ENCODE measurements around the gene ADAMTS2.

The ADAMTS2 gene

GRCh38 chr5:179250561-179251225 is 94.6 kb downstream of the ADAMTS2 start:
- DNase-seq: no peak

GRCh38 chr5:179246227-179246626 is 99.0 kb downstream of the ADAMTS2 start:
- no peak for DNase-seq

GRCh38 chr5:179245031-179245430 is 100.2 kb downstream of the ADAMTS2 start:
- DNase-seq: peak; percentile 59

GRCh38 chr5:179244044-179244443 is 101.2 kb downstream of the ADAMTS2 start:
- peak; percentile 12 for DNase-seq

GRCh38 chr5:179243333-179243732 is 101.9 kb downstream of the ADAMTS2 start:
- DNase-seq: peak; percentile 19

GRCh38 chr5:179242676-179243075 is 102.6 kb downstream of the ADAMTS2 start:
- DNase-seq: no peak

- DNase-seq: peak; percentile 11
Measured at GRCh38 chr5:179241764-179242370, 103.4 kb downstream of the ADAMTS2 start.

GRCh38 chr5:179241175-179241574 is 104.1 kb downstream of the ADAMTS2 start:
- DNase-seq: peak; percentile 25

GRCh38 chr5:179240561-179240960 is 104.7 kb downstream of the ADAMTS2 start:
- peak; percentile 13 for DNase-seq

GRCh38 chr5:179239256-179240135 is 105.8 kb downstream of the ADAMTS2 start:
- DNase-seq: peak; percentile 25

GRCh38 chr5:179238628-179238970 is 106.7 kb downstream of the ADAMTS2 start:
- DNase-seq: no peak

GRCh38 chr5:179237770-179238627 is 107.3 kb downstream of the ADAMTS2 start:
- peak; percentile 23 for DNase-seq

GRCh38 chr5:179235416-179236400 is 109.6 kb downstream of the ADAMTS2 start:
- DNase-seq: peak; percentile 10

- DNase-seq: peak; percentile 21
Measured at GRCh38 chr5:179234563-179235135, 110.6 kb downstream of the ADAMTS2 start.

GRCh38 chr5:179233909-179234562 is 111.2 kb downstream of the ADAMTS2 start:
- peak; percentile 20 for DNase-seq

GRCh38 chr5:179232091-179232735 is 113.0 kb downstream of the ADAMTS2 start:
- DNase-seq: peak; percentile 15

- DNase-seq: peak; percentile 11
Measured at GRCh38 chr5:179231309-179231708, 114.0 kb downstream of the ADAMTS2 start.

- peak; percentile 28 for DNase-seq
Measured at GRCh38 chr5:179230061-179230461, 115.2 kb downstream of the ADAMTS2 start.

GRCh38 chr5:179229331-179229831 is 115.9 kb downstream of the ADAMTS2 start:
- no peak for DNase-seq
